ENCODE results near the gene NUTM1. TPM values are rescaled to one million over a fixed set of nuclear protein-coding genes. Genes with fewer than 3 reads are reported as not detected.
A peak's percentile ranks its signal among the peaks of the same experiment; 100 is the strongest.

The NUTM1 gene
- total and polyA plus RNA-seq, 2 of the 13 experiments (the other 11 are each of a cell fraction or from before 2014, with no cell fraction given) = not detected

GRCh38 chr15:34342737-34343575, at the start of gene NUTM1, which contains the start of gene NOP10 (continued):
- TF ChIP-seq TERF1 (CRISPR knock-in tag; IDR thresholded peaks at IDR 0.05) (no peak), RORA (CRISPR knock-in tag; IDR thresholded peaks at IDR 0.05) (no peak), ZNF281 (CRISPR knock-in tag; IDR thresholded peaks at IDR 0.05; ENCODE audit: borderline replicate concordance) (peak; percentile 52; the same call in 1 of the 2 replicates), CHD2 (IDR thresholded peaks at IDR 0.05; ENCODE audit: low read depth, low read length) (no peak), TGIF2 (CRISPR knock-in tag; IDR thresholded peaks at IDR 0.05) (peak; percentile 89), MLX (CRISPR knock-in tag; IDR thresholded peaks at IDR 0.05) (peak; percentile 68), ARNT (IDR thresholded peaks at IDR 0.05) (no peak), ZNF143 (CRISPR knock-in tag; IDR thresholded peaks at IDR 0.05) (peak; percentile 69; the same call in 1 of the 2 replicates), ZC3H13 (CRISPR knock-in tag; IDR thresholded peaks at IDR 0.05) (no peak), ZNF337 (CRISPR knock-in tag; IDR thresholded peaks at IDR 0.05; ENCODE audit: borderline replicate concordance, low read depth) (peak; percentile 71; the same call in 1 of the 2 replicates), ZNF468 (CRISPR knock-in tag; IDR thresholded peaks at IDR 0.05) (no peak), SAFB2 (CRISPR knock-in tag; IDR thresholded peaks at IDR 0.05; ENCODE audit: borderline replicate concordance, low read depth) (no peak), RELA (CRISPR knock-in tag; IDR thresholded peaks at IDR 0.05) (no peak), NRL (CRISPR knock-in tag; IDR thresholded peaks at IDR 0.05; ENCODE audit: borderline replicate concordance) (peak; percentile 55; the same call in 1 of the 2 replicates), ASH2L (IDR thresholded peaks at IDR 0.05; ENCODE audit: insufficient read length, low read depth, low read length) (peak; percentile 85), KDM6A (CRISPR knock-in tag; IDR thresholded peaks at IDR 0.05; ENCODE audit: low read depth) (no peak), NCOA1 (CRISPR knock-in tag; IDR thresholded peaks at IDR 0.05) (no peak), ZGPAT (CRISPR knock-in tag; IDR thresholded peaks at IDR 0.05) (peak; percentile 56; the same call in 1 of the 2 replicates), GLI4 (CRISPR knock-in tag; IDR thresholded peaks at IDR 0.05; ENCODE audit: borderline replicate concordance) (peak; percentile 70; the same call in 1 of the 2 replicates), ZNF256 (CRISPR knock-in tag; conservative IDR thresholded peaks at IDR 0.05) (no peak)
